Measurements from ENCODE around the gene EEA1.

- TF ChIP-seq POLR2A (IDR thresholded peaks at IDR 0.05; ENCODE audit: control extremely low read depth in 1 of 2, low read depth in 2 of 2, low read length in 2 of 2), result no peak
- no peak for TF ChIP-seq GABPA (IDR thresholded peaks at IDR 0.05; ENCODE audit: borderline replicate concordance, insufficient read depth, low read length)
- TF ChIP-seq RBBP5 (IDR thresholded peaks at IDR 0.05; ENCODE audit: borderline replicate concordance, low read depth, low read length), result no peak
- no peak for TF ChIP-seq EZH2 (IDR thresholded peaks at IDR 0.05; ENCODE audit: low read depth, low read length, severe bottlenecking)
- TF ChIP-seq BACH1 (IDR thresholded peaks at IDR 0.05; ENCODE audit: low read length), result no peak
- TF ChIP-seq, protein P1, sequence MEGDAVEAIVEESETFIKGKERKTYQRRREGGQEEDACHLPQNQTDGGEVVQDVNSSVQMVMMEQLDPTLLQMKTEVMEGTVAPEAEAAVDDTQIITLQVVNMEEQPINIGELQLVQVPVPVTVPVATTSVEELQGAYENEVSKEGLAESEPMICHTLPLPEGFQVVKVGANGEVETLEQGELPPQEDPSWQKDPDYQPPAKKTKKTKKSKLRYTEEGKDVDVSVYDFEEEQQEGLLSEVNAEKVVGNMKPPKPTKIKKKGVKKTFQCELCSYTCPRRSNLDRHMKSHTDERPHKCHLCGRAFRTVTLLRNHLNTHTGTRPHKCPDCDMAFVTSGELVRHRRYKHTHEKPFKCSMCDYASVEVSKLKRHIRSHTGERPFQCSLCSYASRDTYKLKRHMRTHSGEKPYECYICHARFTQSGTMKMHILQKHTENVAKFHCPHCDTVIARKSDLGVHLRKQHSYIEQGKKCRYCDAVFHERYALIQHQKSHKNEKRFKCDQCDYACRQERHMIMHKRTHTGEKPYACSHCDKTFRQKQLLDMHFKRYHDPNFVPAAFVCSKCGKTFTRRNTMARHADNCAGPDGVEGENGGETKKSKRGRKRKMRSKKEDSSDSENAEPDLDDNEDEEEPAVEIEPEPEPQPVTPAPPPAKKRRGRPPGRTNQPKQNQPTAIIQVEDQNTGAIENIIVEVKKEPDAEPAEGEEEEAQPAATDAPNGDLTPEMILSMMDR (IDR thresholded peaks at IDR 0.05; ENCODE audit: control extremely low read depth in 1 of 3, insufficient read depth in 1 of 3, low read depth in 1 of 3, low read length in 3 of 3), result no peak
- TF ChIP-seq POLR2AphosphoS5 (IDR thresholded peaks at IDR 0.05; ENCODE audit: low read depth, low read length), result no peak
- no peak for TF ChIP-seq MAFK (IDR thresholded peaks at IDR 0.05; ENCODE audit: low read depth, low read length)
- no peak for TF ChIP-seq TAF1 (IDR thresholded peaks at IDR 0.05; ENCODE audit: low read depth, low read length)
- TF ChIP-seq RFX5 (IDR thresholded peaks at IDR 0.05; ENCODE audit: borderline replicate concordance, low read depth, low read length), result no peak
- no peak for TF ChIP-seq SP2 (IDR thresholded peaks at IDR 0.05; ENCODE audit: low read length)
- no peak for TF ChIP-seq RXRA (IDR thresholded peaks at IDR 0.05; ENCODE audit: insufficient read depth, low read depth, low read length)
- no peak for TF ChIP-seq CBX8 (IDR thresholded peaks at IDR 0.05; ENCODE audit: borderline replicate concordance, low read depth, low read length)
- no peak for TF ChIP-seq SIX5 (IDR thresholded peaks at IDR 0.05; ENCODE audit: low read depth, low read length)
These were observed 206.2 kb downstream of the EEA1 start for GRCh38 chr12:92722897-92723296.

All from H1 (cell line).